Skeletal muscle satellite cell (primary cell): ENCODE data around the gene TJAP1.

Experiments used
- H3K27me3 ChIP-seq: 2 replicates; pipeline ENCODE4 v1.7.0; 2013; ENCODE audit warnings: low read length; ENCODE audit not compliant: control insufficient read depth, insufficient read depth
- H3K36me3 ChIP-seq: 2 replicates; pipeline ENCODE4 v1.7.0; 2013; ENCODE audit warnings: mild to moderate bottlenecking, control low read depth, low read length; ENCODE audit not compliant: insufficient read depth
- H3K4me1 ChIP-seq: 2 replicates; pipeline ENCODE4 v1.7.0; 2013; ENCODE audit warnings: low read length; ENCODE audit not compliant: control insufficient read depth, insufficient read depth
- H3K4me2 ChIP-seq: 2 replicates; pipeline ENCODE4 v1.7.0; 2013; ENCODE audit warnings: mild to moderate bottlenecking, low read length
- H3K4me3 ChIP-seq: 2 replicates; pipeline ENCODE4 v1.7.0; 2013; ENCODE audit warnings: low read length
- H3K9ac ChIP-seq: 2 replicates; pipeline ENCODE4 v1.7.0; 2013; ENCODE audit warnings: mild to moderate bottlenecking, low read depth, low read length, moderate library complexity
- H3K9me3 ChIP-seq: replicated peaks from 2 replicates; pipeline ENCODE4 v1.7.0; 2013; ENCODE audit warnings: mild to moderate bottlenecking, control low read depth, low read length

The TJAP1 gene

GRCh38 chr6:43506667-43507471, 29.5 kb downstream of the TJAP1 start:
- Histone ChIP-seq H3K4me1 (peaks cover 15% of the 10 kb centered on the region), H3K36me3 (peaks cover 49% of the 10 kb centered on the region), H3K9me3 (no peaks in the 10 kb centered on the region), H3K27me3 (no peaks in the 10 kb centered on the region), H3K9ac (no peak overlapping the region), H3K4me3 (no peak overlapping the region), H3K4me2 (no peak overlapping the region)

GRCh38 chr6:43508481-43509141, 31.2 kb downstream of the TJAP1 start:
- Histone ChIP-seq H3K36me3 (peaks cover 51% of the 10 kb centered on the region), H3K4me1 (peaks cover 15% of the 10 kb centered on the region), H3K9ac (no peak overlapping the region)

GRCh38 chr6:43509142-43509983, 32.0 kb downstream of the TJAP1 start:
- H3K36me3 ChIP-seq = peaks cover 51% of the 10 kb centered on the region
- H3K27me3 ChIP-seq = no peaks in the 10 kb centered on the region
- no peaks in the 10 kb centered on the region for H3K9me3 ChIP-seq
- H3K4me3 ChIP-seq = peak overlapping the region; percentile 79
- peak overlapping the region; percentile 99 for H3K4me2 ChIP-seq
- H3K9ac ChIP-seq = peak overlapping the region; percentile 78
- peaks cover 15% of the 10 kb centered on the region for H3K4me1 ChIP-seq

More at GRCh38 chr6:43508481-43509141, 31.2 kb downstream of the TJAP1 start:
- Histone ChIP-seq H3K9me3 (no peaks in the 10 kb centered on the region), H3K4me3 (no peak overlapping the region), H3K4me2 (peak overlapping the region; percentile 99), H3K27me3 (no peaks in the 10 kb centered on the region)

GRCh38 chr6:43509984-43510826, 32.8 kb downstream of the TJAP1 start, which contains the start of gene LRRC73:
Gene LRRC73, minus strand, starts transcription at chr6:43510346. Its CDS starts 561 bp downstream, at chr6:43509785.
- Histone ChIP-seq H3K4me1 (peaks cover 16% of the 10 kb centered on the region), H3K4me2 (peak within 1 kb of the TSS; percentile 99), H3K9ac (peak within 1 kb of the TSS; percentile 78), H3K36me3 (peaks cover 49% of the 10 kb centered on the region), H3K9me3 (no peaks in the 10 kb centered on the region), H3K4me3 (peak within 1 kb of the TSS; percentile 79), H3K27me3 (no peaks in the 10 kb centered on the region)

GRCh38 chr6:43510827-43511163, 33.4 kb downstream of the TJAP1 start:
- peaks cover 49% of the 10 kb centered on the region for H3K36me3 ChIP-seq
- H3K9me3 ChIP-seq = no peaks in the 10 kb centered on the region
- H3K4me1 ChIP-seq = peaks cover 22% of the 10 kb centered on the region
- H3K9ac ChIP-seq = peak overlapping the region; percentile 78
- no peaks in the 10 kb centered on the region for H3K27me3 ChIP-seq
- H3K4me2 ChIP-seq = peak overlapping the region; percentile 99
- peak overlapping the region; percentile 79 for H3K4me3 ChIP-seq

- no peak overlapping the region for H3K4me3 ChIP-seq
- no peak overlapping the region for H3K4me2 ChIP-seq
- peaks cover 48% of the 10 kb centered on the region for H3K36me3 ChIP-seq
- no peak overlapping the region for H3K9ac ChIP-seq
- H3K9me3 ChIP-seq = no peaks in the 10 kb centered on the region
- H3K4me1 ChIP-seq = peaks cover 25% of the 10 kb centered on the region
- no peaks in the 10 kb centered on the region for H3K27me3 ChIP-seq
Observed at GRCh38 chr6:43511824-43512415, 34.5 kb downstream of the TJAP1 start.

GRCh38 chr6:43515808-43516207, 38.4 kb downstream of the TJAP1 start:
- Histone ChIP-seq H3K9ac (peak overlapping the region; percentile 96), H3K4me2 (peak overlapping the region; percentile 99), H3K27me3 (no peaks in the 10 kb centered on the region), H3K4me1 (peaks cover 20% of the 10 kb centered on the region), H3K9me3 (no peaks in the 10 kb centered on the region), H3K4me3 (peak overlapping the region; percentile 86), H3K36me3 (peaks cover 62% of the 10 kb centered on the region)

GRCh38 chr6:43516367-43516696, 39.0 kb downstream of the TJAP1 start:
- peak overlapping the region; percentile 86 for H3K4me3 ChIP-seq
- peak overlapping the region; percentile 96 for H3K9ac ChIP-seq
- peaks cover 19% of the 10 kb centered on the region for H3K4me1 ChIP-seq
- no peaks in the 10 kb centered on the region for H3K9me3 ChIP-seq
- H3K4me2 ChIP-seq = peak overlapping the region; percentile 99
- H3K27me3 ChIP-seq = no peaks in the 10 kb centered on the region
- H3K36me3 ChIP-seq = peaks cover 63% of the 10 kb centered on the region

- peaks cover 19% of the 10 kb centered on the region for H3K4me1 ChIP-seq
- peak within 1 kb of the TSS; percentile 99 for H3K4me2 ChIP-seq
- H3K9ac ChIP-seq = peak within 1 kb of the TSS; percentile 96
- peak within 1 kb of the TSS; percentile 86 for H3K4me3 ChIP-seq
- no peaks in the 10 kb centered on the region for H3K27me3 ChIP-seq
- no peaks in the 10 kb centered on the region for H3K9me3 ChIP-seq
- peaks cover 63% of the 10 kb centered on the region for H3K36me3 ChIP-seq
Observed at GRCh38 chr6:43516697-43517504, 39.5 kb downstream of the TJAP1 start, which contains the start of the genes POLR1C and YIPF3. Gene POLR1C, plus strand, starts transcription at chr6:43517089. Its CDS starts 21 bp downstream, at chr6:43517110. Gene YIPF3, minus strand, starts transcription at chr6:43516926. Its CDS starts 119 bp downstream, at chr6:43516807.
